Activated naive CD8-positive, alpha-beta T cell treated with anti-CD3 and anti-CD28 coated beads, Interleukin-2, amount 10 ng/mL, durations not matched to agents 7 days and 5 days (primary cell): Measurements from ENCODE around the gene KLHL7. TPM values are rescaled to one million over a fixed set of nuclear protein-coding genes. Genes with fewer than 3 reads are reported as not detected.

Experiments used
- ATAC-seq: fragments of 150-1000 bp; cut with Tn5 transposase; one replicate; pipeline ENCODE4 v1.10.0; 2021; ENCODE audit warnings: low read depth, moderate library complexity
- POLR2A ChIA-PET: fragments of 350-600 bp; sonication (Branson Sonifier 250); formaldehyde crosslinking; loops from one replicate; lab custom pipeline; 2021; ENCODE audit warnings: antibody characterized with exemption; lab: Charles Lee
- DNase-seq: peaks from one replicate; pipeline ENCODE4 v3.0.0; 2021
- H3K27ac Mint-ChIP-seq: one replicate; pipeline ENCODE4 v1.8.0; 2022; ENCODE audit warnings: mild to moderate bottlenecking, mixed read lengths
- H3K27me3 Mint-ChIP-seq: one replicate; pipeline ENCODE4 v1.8.0; 2022; ENCODE audit warnings: mild to moderate bottlenecking, moderate library complexity, mixed read lengths
- H3K36me3 Mint-ChIP-seq: one replicate; pipeline ENCODE4 v1.8.0; 2021; ENCODE audit warnings: mild to moderate bottlenecking, mixed read lengths
- H3K4me1 Mint-ChIP-seq: one replicate; pipeline ENCODE4 v1.8.0; 2021; ENCODE audit warnings: mixed read lengths
- H3K4me3 Mint-ChIP-seq: one replicate; pipeline ENCODE4 v1.8.0; 2022; ENCODE audit warnings: mild to moderate bottlenecking, moderate library complexity, mixed read lengths
- H3K9me3 Mint-ChIP-seq: one replicate; pipeline ENCODE4 v1.8.0; 2021; ENCODE audit warnings: mixed read lengths
- total RNA-seq, 2 experiments: library from RNA; stranded (reverse); gene quantifications; one replicate each; pipeline ENCODE4 v1.2.3, GENCODE V29; 2021

Gene KLHL7
- total RNA-seq, 2 experiments from 2014 or later = 18.8 to 20.1 TPM

- no peak overlapping the region for H3K27ac Mint-ChIP-seq
- H3K4me3 Mint-ChIP-seq = no peak overlapping the region
- peaks cover 5% of the 10 kb centered on the region for H3K27me3 Mint-ChIP-seq
- no peaks in the 10 kb centered on the region for H3K9me3 Mint-ChIP-seq
- no peak for DNase-seq
- POLR2A ChIA-PET = no interaction called here
- ATAC-seq = no peak
- peaks cover 36% of the 10 kb centered on the region for H3K36me3 Mint-ChIP-seq
- peaks cover under 1% of the 10 kb centered on the region for H3K4me1 Mint-ChIP-seq
Measured at GRCh38 chr7:23200331-23200730, 94.7 kb downstream of the KLHL7 start.

GRCh38 chr7:23204241-23204640 is 98.7 kb downstream of the KLHL7 start:
- Mint-ChIP-seq H3K36me3 (peaks cover 32% of the 10 kb centered on the region), H3K9me3 (no peaks in the 10 kb centered on the region), H3K27me3 (peaks cover 21% of the 10 kb centered on the region), H3K4me1 (peaks cover 6% of the 10 kb centered on the region), H3K27ac (no peak overlapping the region), H3K4me3 (no peak overlapping the region)
- ATAC-seq (no peak), DNase-seq (no peak)
- POLR2A ChIA-PET = no interaction called here

- H3K27me3 Mint-ChIP-seq = peaks cover 30% of the 10 kb centered on the region
- ATAC-seq (no peak), DNase-seq (no peak)
- peaks cover 28% of the 10 kb centered on the region for H3K36me3 Mint-ChIP-seq
- H3K4me1 Mint-ChIP-seq = peaks cover 6% of the 10 kb centered on the region
- H3K4me3 Mint-ChIP-seq = peak overlapping the region; percentile 53
- H3K27ac Mint-ChIP-seq = no peak overlapping the region
- H3K9me3 Mint-ChIP-seq = no peaks in the 10 kb centered on the region
- POLR2A ChIA-PET = interaction anchor here (0.6 kb wide), 1 partner anchor 120 kb away, joined by 6 read pairs; no protein-coding TSS in a partner anchor
Measured at GRCh38 chr7:23205577-23205908, 100.0 kb downstream of the KLHL7 start.

- ATAC-seq = peak; percentile 74
- POLR2A ChIA-PET = interaction anchor here (0.6 kb wide), 1 partner anchor 120 kb away, joined by 6 read pairs; no protein-coding TSS in a partner anchor
- peak; percentile 47 for DNase-seq
- peaks cover 30% of the 10 kb centered on the region for H3K27me3 Mint-ChIP-seq
- peak overlapping the region; percentile 53 for H3K4me3 Mint-ChIP-seq
- H3K9me3 Mint-ChIP-seq = no peaks in the 10 kb centered on the region
- H3K36me3 Mint-ChIP-seq = peaks cover 28% of the 10 kb centered on the region
- peak overlapping the region; percentile 7 for H3K27ac Mint-ChIP-seq
- peaks cover 6% of the 10 kb centered on the region for H3K4me1 Mint-ChIP-seq
Measured at GRCh38 chr7:23205909-23206767, 100.6 kb downstream of the KLHL7 start.

- Mint-ChIP-seq H3K27me3 (peaks cover 30% of the 10 kb centered on the region), H3K27ac (no peak overlapping the region), H3K4me1 (peaks cover 6% of the 10 kb centered on the region), H3K9me3 (no peaks in the 10 kb centered on the region), H3K4me3 (no peak overlapping the region), H3K36me3 (peaks cover 25% of the 10 kb centered on the region)
- POLR2A ChIA-PET = no interaction called here
- ATAC-seq (no peak), DNase-seq (no peak)
Measured at GRCh38 chr7:23207021-23207420, 101.4 kb downstream of the KLHL7 start.

- POLR2A ChIA-PET = no interaction called here
- no peak for ATAC-seq
Measured at GRCh38 chr7:23207884-23208283, 102.3 kb downstream of the KLHL7 start.

GRCh38 chr7:23208316-23208715 is 102.7 kb downstream of the KLHL7 start:
- ATAC-seq = no peak
- POLR2A ChIA-PET = no interaction called here
- peaks cover 20% of the 10 kb centered on the region for H3K36me3 Mint-ChIP-seq
- peaks cover 38% of the 10 kb centered on the region for H3K27me3 Mint-ChIP-seq
- H3K27ac Mint-ChIP-seq = no peak overlapping the region
- no peak for DNase-seq
- no peak overlapping the region for H3K4me3 Mint-ChIP-seq
- peaks cover 6% of the 10 kb centered on the region for H3K4me1 Mint-ChIP-seq
- no peaks in the 10 kb centered on the region for H3K9me3 Mint-ChIP-seq

More at GRCh38 chr7:23207884-23208283, 102.3 kb downstream of the KLHL7 start:
- Mint-ChIP-seq H3K36me3 (peaks cover 24% of the 10 kb centered on the region), H3K27me3 (peaks cover 38% of the 10 kb centered on the region), H3K4me1 (peaks cover 6% of the 10 kb centered on the region), H3K9me3 (no peaks in the 10 kb centered on the region), H3K4me3 (no peak overlapping the region), H3K27ac (no peak overlapping the region)
- DNase-seq = no peak

- Mint-ChIP-seq H3K9me3 (no peaks in the 10 kb centered on the region), H3K36me3 (peaks cover 4% of the 10 kb centered on the region), H3K27ac (no peak overlapping the region), H3K27me3 (peaks cover 31% of the 10 kb centered on the region), H3K4me3 (no peak overlapping the region), H3K4me1 (peaks cover 4% of the 10 kb centered on the region)
- no peak for DNase-seq
- POLR2A ChIA-PET = no interaction called here
- no peak for ATAC-seq
Measured at GRCh38 chr7:23210506-23210905, 104.9 kb downstream of the KLHL7 start.

- POLR2A ChIA-PET = no interaction called here
- DNase-seq = no peak
- H3K27me3 Mint-ChIP-seq = peaks cover 27% of the 10 kb centered on the region
- H3K27ac Mint-ChIP-seq = no peak overlapping the region
- no peak for ATAC-seq
- H3K4me1 Mint-ChIP-seq = peaks cover 1% of the 10 kb centered on the region
- H3K4me3 Mint-ChIP-seq = no peak overlapping the region
- H3K9me3 Mint-ChIP-seq = no peaks in the 10 kb centered on the region
- peaks cover 2% of the 10 kb centered on the region for H3K36me3 Mint-ChIP-seq
Measured at GRCh38 chr7:23211589-23211988, 106.0 kb downstream of the KLHL7 start.

GRCh38 chr7:23212395-23212794 is 106.8 kb downstream of the KLHL7 start:
- H3K4me1 Mint-ChIP-seq = peaks cover 1% of the 10 kb centered on the region
- H3K27ac Mint-ChIP-seq = no peak overlapping the region
- ATAC-seq (no peak), DNase-seq (no peak)
- POLR2A ChIA-PET = interaction anchor here (0.6 kb wide), 1 partner anchor 37 kb away, joined by 4 read pairs; no protein-coding TSS in a partner anchor
- peaks cover 23% of the 10 kb centered on the region for H3K27me3 Mint-ChIP-seq
- no peak overlapping the region for H3K4me3 Mint-ChIP-seq
- no peaks in the 10 kb centered on the region for H3K36me3 Mint-ChIP-seq
- no peaks in the 10 kb centered on the region for H3K9me3 Mint-ChIP-seq

- POLR2A ChIA-PET = interaction anchor here (0.6 kb wide), 1 partner anchor 37 kb away, joined by 4 read pairs; no protein-coding TSS in a partner anchor
- Mint-ChIP-seq H3K36me3 (no peaks in the 10 kb centered on the region), H3K4me1 (no peaks in the 10 kb centered on the region), H3K9me3 (no peaks in the 10 kb centered on the region), H3K27ac (no peak overlapping the region), H3K27me3 (peaks cover 23% of the 10 kb centered on the region), H3K4me3 (no peak overlapping the region)
- DNase-seq = no peak
- no peak for ATAC-seq
Measured at GRCh38 chr7:23212841-23213240, 107.3 kb downstream of the KLHL7 start.

GRCh38 chr7:23213755-23214154 is 108.2 kb downstream of the KLHL7 start:
- Mint-ChIP-seq H3K27ac (no peak overlapping the region), H3K36me3 (no peaks in the 10 kb centered on the region), H3K4me3 (no peak overlapping the region), H3K9me3 (no peaks in the 10 kb centered on the region), H3K27me3 (peaks cover 24% of the 10 kb centered on the region), H3K4me1 (no peaks in the 10 kb centered on the region)
- POLR2A ChIA-PET = no interaction called here
- DNase-seq (no peak), ATAC-seq (no peak)

GRCh38 chr7:23214423-23214822 is 108.8 kb downstream of the KLHL7 start:
- ATAC-seq (no peak), DNase-seq (no peak)
- Mint-ChIP-seq H3K9me3 (no peaks in the 10 kb centered on the region), H3K36me3 (no peaks in the 10 kb centered on the region), H3K27me3 (peaks cover 22% of the 10 kb centered on the region), H3K4me3 (no peak overlapping the region), H3K27ac (no peak overlapping the region), H3K4me1 (no peaks in the 10 kb centered on the region)
- POLR2A ChIA-PET = interaction anchor here (0.6 kb wide), 1 partner anchor 12 kb away, joined by 3 read pairs; no protein-coding TSS in a partner anchor

- no peaks in the 10 kb centered on the region for H3K9me3 Mint-ChIP-seq
- DNase-seq (no peak), ATAC-seq (no peak)
- H3K36me3 Mint-ChIP-seq = no peaks in the 10 kb centered on the region
- peaks cover 19% of the 10 kb centered on the region for H3K27me3 Mint-ChIP-seq
- POLR2A ChIA-PET = interaction anchor here (0.6 kb wide), 2 partner anchors 11 to 1101 kb away, joined by 3 to 6 read pairs; no protein-coding TSS in a partner anchor
- no peaks in the 10 kb centered on the region for H3K4me1 Mint-ChIP-seq
- no peak overlapping the region for H3K27ac Mint-ChIP-seq
- no peak overlapping the region for H3K4me3 Mint-ChIP-seq
Measured at GRCh38 chr7:23214938-23215337, 109.4 kb downstream of the KLHL7 start.
